Right lobe of liver (tissue), 4 donors: ENCODE data around the gene PNMA8C.

Source experiments
- CTCF ChIP-seq, 4 donors: fragments of 200-600 bp in 3 of 4; fragments of 450-650 bp in 1 of 4; IDR thresholded peaks; one replicate each; pipeline versions ENCODE4 v1.5.1 to v1.8.0; 2016 to 2022; ENCODE audit warnings: antibody characterized with exemption in 4 of 4, mild to moderate bottlenecking in 2 of 4
- POLR2A ChIP-seq: fragments of 450-650 bp; IDR thresholded peaks from one replicate; pipeline ENCODE4 v1.6.1; 2017; ENCODE audit warnings: antibody characterized with exemption, mild to moderate bottlenecking
- donor health status: DM: no; HTN: no; CAD: no.
- donor health status: DM: no; HTN: no; CAD: no.
- donor health status: DM: no; HTN: yes; CAD: no.

DNA sequence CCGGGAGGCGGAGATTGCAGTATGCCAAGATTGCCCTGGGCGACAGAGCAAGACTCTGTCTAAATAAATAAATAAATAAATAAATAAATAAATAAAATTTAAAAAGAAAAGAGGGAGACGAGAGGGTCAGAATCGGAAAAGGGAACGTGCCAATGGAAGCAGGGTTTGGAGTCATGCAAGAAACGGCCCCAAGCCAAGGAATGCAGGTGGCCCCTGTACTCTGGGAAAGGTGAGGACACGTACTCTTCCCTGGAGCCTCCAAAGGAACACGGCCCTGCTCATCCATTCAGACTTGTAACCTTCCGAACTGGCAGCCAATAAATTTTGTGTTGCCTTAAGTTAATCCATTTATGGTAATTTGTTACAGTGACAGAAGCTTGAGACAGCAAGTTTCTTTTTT is 19.9 kb upstream of the PNMA8C start:
- no peak for TF ChIP-seq CTCF (IDR thresholded peaks at IDR 0.05)
- TF ChIP-seq POLR2A: no peak
